Muscle of leg (tissue), 16 donors: Measurements from ENCODE around the gene CXCL3. TPM values are rescaled to one million over a fixed set of nuclear protein-coding genes. Genes with fewer than 3 reads are reported as not detected.
"Not testable (repeated sequence)": the region's sequence is repeated elsewhere in the genome, so short reads cannot be mapped to it uniquely, and the experiment has no call there.

ENCODE experiments used
- DNase-seq: peaks from one replicate; pipeline ENCODE4 v3.0.0; 2013
- H3K27ac ChIP-seq: one replicate; pipeline ENCODE4 v1.5.1; 2013; ENCODE audit warnings: mild to moderate bottlenecking, low read length, control low read depth
- H3K27me3 ChIP-seq: one replicate; pipeline ENCODE4 v1.6.1; 2013; ENCODE audit warnings: low read length; ENCODE audit not compliant: control insufficient read depth, insufficient read depth
- H3K36me3 ChIP-seq: one replicate; pipeline ENCODE4 v1.6.1; 2013; ENCODE audit warnings: low read length; ENCODE audit not compliant: control insufficient read depth, insufficient read depth
- H3K4me1 ChIP-seq: one replicate; pipeline ENCODE4 v1.6.1; 2013; ENCODE audit warnings: low read length; ENCODE audit not compliant: control insufficient read depth, insufficient read depth
- H3K4me3 ChIP-seq: one replicate; pipeline ENCODE4 v1.5.1; 2013; ENCODE audit warnings: low read length, control low read depth
- H3K9me3 ChIP-seq: replicated peaks from 2 replicates; pipeline ENCODE4 v1.6.1; 2013; ENCODE audit warnings: low read depth, low read length; ENCODE audit not compliant: control insufficient read depth
- WGBS: methylation state at CpG from one replicate; pipeline ENCODE4 v1.1.5; 2013; ENCODE audit warnings: missing lambda C conversion rate; ENCODE audit not compliant: insufficient coverage; 5-methylcytosine and 5-hydroxymethylcytosine counted together
- long read RNA-seq, 11 donors: transcript quantifications; one replicate each; lab custom pipeline, GENCODE V29; 2026
- polyA plus RNA-seq, 8 donors: library from polyadenylated mRNA; unstranded; fragments of 120-200 nt; gene quantifications; one replicate each; pipeline versions ENCODE4 v1.2.1 to v1.2.3, GENCODE V29; 2013; ENCODE audit warnings: inconsistent platforms in 1 of 8, low replicate concordance in 1 of 8; ENCODE audit not compliant: insufficient read length in 8 of 8, insufficient read depth in 1 of 8
- total RNA-seq: library from RNA; stranded (reverse); fragments of 120-200 nt; gene quantifications from one replicate; pipeline ENCODE4 v1.2.4, GENCODE V29; 2013

CXCL3 gene
- total RNA-seq (0.18 TPM), polyA plus RNA-seq (under 1 TPM in 6 of 8 donors, not detected in 2; 0.17 to 0.84 (median 0.27) TPM)
- long read RNA-seq, donor 1 = 0 reads
- long read RNA-seq, donor 2 = 0 reads
- long read RNA-seq, donor 3 = 0 reads
- long read RNA-seq, donor 4 = 0 reads
- long read RNA-seq, donor 5 = 0 reads
- long read RNA-seq, donor 6 = 0 reads
- long read RNA-seq, donor 7, partial matches to known transcripts = 0 of 1 reads
- long read RNA-seq, donor 7, other reads (novel, unspliced or antisense) = 0 of 1 reads
- long read RNA-seq, donor 8 = 0 reads
- long read RNA-seq, donor 9, partial matches to known transcripts = 0 of 1 reads
- long read RNA-seq, donor 9, other reads (novel, unspliced or antisense) = 0 of 1 reads
- long read RNA-seq, donor 10 = 0 reads
- long read RNA-seq, donor 11 = 0 reads

DNA sequence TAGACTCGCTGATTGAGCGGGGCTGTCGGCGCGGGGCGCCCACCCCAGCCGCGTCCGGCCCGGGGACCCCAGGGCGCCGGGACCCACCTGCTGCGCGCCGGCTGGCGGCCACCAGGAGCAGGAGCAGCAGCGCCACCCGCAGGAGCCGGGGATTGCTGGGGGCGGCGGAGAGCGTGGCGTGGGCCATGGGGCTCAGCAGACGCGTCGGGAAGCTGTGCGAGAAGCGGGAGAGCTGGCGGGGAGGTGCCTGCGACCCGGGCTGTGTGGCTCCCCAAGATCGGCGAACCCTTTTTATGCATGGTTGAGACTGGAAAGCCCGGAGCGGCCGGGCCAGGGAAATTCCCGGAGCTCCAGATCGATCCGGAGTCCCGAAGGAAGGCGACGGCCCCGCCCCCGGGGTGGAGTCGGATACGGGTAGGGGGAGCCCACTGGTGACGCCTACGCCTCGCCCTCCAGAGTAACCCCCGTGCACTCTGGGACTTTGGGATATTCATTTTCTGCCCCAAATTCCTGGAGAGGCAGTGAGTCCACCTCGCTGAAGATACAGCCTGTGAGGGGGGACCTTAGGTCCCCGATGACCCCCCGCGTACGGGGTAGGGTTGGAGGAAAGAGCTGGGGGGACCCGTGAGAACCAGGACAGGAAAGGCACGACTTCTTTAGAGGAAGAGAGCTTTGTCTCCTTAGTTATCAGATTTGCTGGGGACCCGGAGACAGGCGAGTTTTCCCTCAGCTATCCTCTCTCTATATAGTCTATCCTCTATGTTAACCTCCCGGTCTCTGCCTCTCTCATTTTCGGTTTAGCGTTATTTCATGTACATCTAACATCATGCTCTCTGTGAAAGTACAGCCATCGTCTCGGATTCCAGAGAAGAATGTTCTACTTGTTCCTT is at the start of gene CXCL3:
CXCL3 (minus strand) TSS at position 265 of the 890 bp plus-strand sequence; CDS start at position 187, 78 bp downstream.
- H3K4me3 ChIP-seq = peak within 1 kb of the TSS; percentile 68
- no peaks in the 10 kb centered on the region for H3K36me3 ChIP-seq
- no peaks in the 10 kb centered on the region for H3K9me3 ChIP-seq
- H3K4me1 ChIP-seq = peaks cover 5% of the 10 kb centered on the region
- DNase-seq = peak; percentile 69
- peaks cover 3% of the 10 kb centered on the region for H3K27me3 ChIP-seq
- under 1% methylated on average over 37 of the region's 64 CpGs for WGBS
- H3K27ac ChIP-seq = peak within 1 kb of the TSS; percentile 63

DNA sequence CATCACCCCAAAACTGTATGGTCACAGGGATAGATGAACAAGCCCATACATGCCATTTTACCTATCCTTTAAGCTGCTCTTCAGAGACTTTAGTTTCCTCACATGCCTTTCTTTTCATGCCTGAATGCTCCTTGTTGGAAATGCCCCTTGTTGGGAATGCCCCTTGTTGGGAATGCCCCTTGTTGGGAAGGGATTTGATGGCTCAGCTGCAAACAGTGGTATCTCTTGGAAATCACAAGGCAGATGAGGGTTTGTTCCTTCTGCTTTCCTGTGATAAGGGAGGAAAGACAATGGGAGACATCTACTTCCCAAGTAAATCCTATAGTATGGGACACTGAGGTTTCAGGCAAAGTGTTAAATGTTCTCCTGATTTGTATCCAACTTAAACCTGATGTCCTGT is 49.0 kb upstream of the CXCL3 start:
- Histone ChIP-seq H3K27me3 (no peaks in the 10 kb centered on the region), H3K4me1 (no peaks in the 10 kb centered on the region), H3K4me3 (no peak overlapping the region), H3K9me3 (no peaks in the 10 kb centered on the region), H3K27ac (no peak overlapping the region), H3K36me3 (no peaks in the 10 kb centered on the region)
- DNase-seq = no peak

DNA sequence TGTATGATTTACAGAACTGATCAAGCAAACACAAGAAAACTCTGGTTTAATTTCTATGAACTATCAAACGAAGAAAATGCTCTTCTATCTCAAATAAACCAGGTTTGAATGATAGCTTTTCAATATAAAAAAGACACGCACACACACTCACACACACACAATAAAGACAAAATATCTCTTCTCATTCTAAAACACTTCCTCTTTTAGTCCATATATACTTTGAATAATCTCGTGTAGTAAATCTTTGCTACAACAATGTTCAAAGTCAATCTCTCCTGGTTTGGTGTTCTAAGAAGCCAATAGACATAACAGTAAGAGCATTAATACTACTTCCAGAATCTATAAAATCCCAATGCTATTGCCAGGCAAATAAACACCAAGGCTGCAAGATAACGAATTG is 47.2 kb upstream of the CXCL3 start:
- Histone ChIP-seq H3K4me1 (no peaks in the 10 kb centered on the region), H3K27ac (no peak overlapping the region), H3K27me3 (no peaks in the 10 kb centered on the region), H3K4me3 (no peak overlapping the region), H3K9me3 (no peaks in the 10 kb centered on the region), H3K36me3 (no peaks in the 10 kb centered on the region)
- DNase-seq = no peak
- no CpG with 5 or more reads among the region's 4 CpGs for WGBS

DNA sequence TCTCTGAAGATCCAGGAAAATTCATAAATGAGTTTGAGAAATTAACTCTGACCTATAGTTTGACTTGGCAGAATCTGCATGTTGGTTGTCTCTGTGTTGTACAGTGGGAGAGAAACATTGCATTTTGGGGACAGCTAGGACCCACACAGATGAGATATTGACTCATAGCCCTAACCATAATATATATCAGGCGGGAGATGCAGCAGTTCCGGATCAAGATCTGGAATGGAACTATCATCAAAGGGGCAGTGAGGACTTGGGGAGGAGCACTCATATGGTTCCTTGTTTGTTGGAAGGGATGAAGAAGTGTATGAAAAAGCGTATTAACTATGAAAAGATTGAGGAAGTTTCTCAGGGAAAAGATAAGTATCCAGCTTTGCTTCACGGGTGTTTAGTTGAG is 46.5 kb upstream of the CXCL3 start:
- Histone ChIP-seq H3K36me3 (no peaks in the 10 kb centered on the region), H3K4me1 (no peaks in the 10 kb centered on the region), H3K9me3 (no peaks in the 10 kb centered on the region), H3K27ac (no peak overlapping the region), H3K4me3 (no peak overlapping the region), H3K27me3 (no peaks in the 10 kb centered on the region)
- DNase-seq = no peak
- 92% methylated on average over 2 of the region's 4 CpGs for WGBS

DNA sequence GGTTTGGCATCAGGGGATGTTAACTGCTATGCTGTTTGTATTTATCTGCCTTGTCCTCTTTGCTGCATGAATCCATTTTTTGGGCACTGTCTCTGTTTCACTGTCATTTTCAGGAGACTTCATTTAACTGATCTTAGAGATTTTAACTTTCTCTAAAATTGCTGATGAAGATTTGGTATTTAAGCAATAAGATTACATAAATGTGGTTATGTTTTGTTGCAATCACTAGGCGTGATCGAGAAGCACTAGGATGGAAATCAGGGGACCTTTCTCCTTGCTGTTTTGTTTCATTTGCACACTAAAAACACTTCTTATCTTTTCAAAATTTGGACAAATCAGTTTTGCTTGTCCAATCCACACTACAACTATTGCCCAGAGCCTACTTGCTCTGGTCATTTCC is 45.1 kb upstream of the CXCL3 start:
- no peak for DNase-seq
- no peaks in the 10 kb centered on the region for H3K4me1 ChIP-seq
- H3K27ac ChIP-seq = no peak overlapping the region
- no peaks in the 10 kb centered on the region for H3K9me3 ChIP-seq
- no peaks in the 10 kb centered on the region for H3K36me3 ChIP-seq
- no peak overlapping the region for H3K4me3 ChIP-seq
- H3K27me3 ChIP-seq = no peaks in the 10 kb centered on the region
- no CpG with 5 or more reads among the region's 2 CpGs for WGBS

DNA sequence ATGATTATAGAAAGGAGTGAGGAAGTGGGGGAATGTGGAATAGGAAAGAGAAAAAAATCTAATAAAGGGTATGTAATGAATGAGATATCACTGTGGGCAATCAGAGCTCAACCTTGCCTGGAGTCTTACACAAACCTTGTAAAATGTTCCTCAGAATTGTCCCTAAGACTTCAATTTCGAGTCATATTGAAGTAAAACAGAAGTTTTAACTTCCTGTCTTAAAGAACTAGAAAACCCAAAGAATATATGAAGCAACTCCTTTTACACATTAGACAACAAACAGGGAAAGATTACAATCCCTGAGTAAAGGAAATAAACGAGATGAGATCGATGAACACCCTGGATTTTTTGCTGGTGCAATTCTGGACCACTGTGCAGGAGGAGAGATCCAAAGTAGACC is 42.5 kb upstream of the CXCL3 start:
- no peaks in the 10 kb centered on the region for H3K9me3 ChIP-seq
- no peaks in the 10 kb centered on the region for H3K36me3 ChIP-seq
- no peak overlapping the region for H3K4me3 ChIP-seq
- H3K27ac ChIP-seq = no peak overlapping the region
- WGBS = 83% methylated on average over 1 of the region's 3 CpGs
- H3K4me1 ChIP-seq = no peaks in the 10 kb centered on the region
- no peak for DNase-seq
- no peaks in the 10 kb centered on the region for H3K27me3 ChIP-seq

DNA sequence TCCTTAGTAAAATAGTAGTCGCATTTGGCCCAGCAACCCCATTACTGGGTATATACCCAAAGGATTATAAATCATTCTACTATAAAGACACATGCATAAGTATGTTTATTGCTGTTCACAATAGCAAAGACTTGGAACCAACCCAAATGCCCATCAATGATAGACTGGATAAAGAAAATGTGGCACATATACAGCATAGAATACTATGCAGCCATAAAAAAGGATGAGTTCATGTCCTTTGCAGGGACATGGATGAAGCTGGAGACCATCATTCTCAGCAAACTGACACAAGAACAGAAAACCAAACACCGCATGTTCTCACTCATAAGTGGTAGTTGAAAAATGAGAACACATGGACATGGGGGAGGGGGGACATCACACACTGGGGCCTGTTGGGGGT is 41.9 kb upstream of the CXCL3 start:
- not testable (repeated sequence) for H3K4me3 ChIP-seq, H3K27ac ChIP-seq, DNase-seq, H3K27me3 ChIP-seq, H3K4me1 ChIP-seq, H3K9me3 ChIP-seq, H3K36me3 ChIP-seq
- WGBS = no CpG with 5 or more reads among the region's 2 CpGs

DNA sequence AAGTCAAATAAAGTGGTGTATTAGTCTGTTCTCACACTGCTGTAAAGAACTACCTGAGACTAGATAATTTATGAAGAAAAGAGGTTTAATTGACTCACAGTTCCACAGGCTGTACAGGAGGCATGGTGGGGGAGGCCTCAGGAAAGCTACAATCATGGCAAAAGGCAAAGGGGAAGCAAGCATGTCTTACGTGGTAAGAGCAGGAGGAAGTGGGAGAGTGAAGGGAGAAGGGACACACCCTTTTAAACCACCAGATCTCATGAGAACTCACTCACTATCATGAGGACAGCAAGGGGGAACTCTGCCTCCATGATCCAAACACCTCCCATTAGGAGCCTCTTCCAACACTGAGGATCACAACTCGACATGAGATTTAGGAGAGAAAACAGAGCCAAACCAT is 40.5 kb upstream of the CXCL3 start:
- H3K27ac ChIP-seq, H3K36me3 ChIP-seq, H3K4me3 ChIP-seq, H3K9me3 ChIP-seq, H3K4me1 ChIP-seq, H3K27me3 ChIP-seq: not testable (repeated sequence)
- no CpG with 5 or more reads among the region's 2 CpGs for WGBS
- peak; percentile 3 for DNase-seq

DNA sequence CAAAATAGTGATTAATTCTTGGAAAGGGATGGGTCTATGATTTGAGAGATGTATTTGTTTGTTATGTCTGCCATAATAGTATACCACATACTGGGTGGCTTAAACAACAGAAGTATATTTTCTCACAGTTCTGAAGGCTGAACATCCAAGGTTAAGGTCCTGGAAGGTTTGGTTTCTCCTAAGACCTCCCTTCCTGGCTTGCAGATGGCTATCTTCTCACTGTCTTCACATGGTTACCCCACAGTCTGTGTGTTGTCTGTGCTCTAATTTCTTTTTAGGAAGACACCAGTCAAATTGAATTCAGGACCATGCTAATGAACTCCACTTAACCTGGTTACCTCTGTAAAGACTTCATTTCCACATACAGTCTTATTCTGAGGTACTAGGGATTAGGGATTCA is 34.9 kb upstream of the CXCL3 start:
- H3K27ac ChIP-seq = no peak overlapping the region
- no peak overlapping the region for H3K4me3 ChIP-seq
- DNase-seq = no peak
- no peaks in the 10 kb centered on the region for H3K27me3 ChIP-seq
- H3K36me3 ChIP-seq = no peaks in the 10 kb centered on the region
- no peaks in the 10 kb centered on the region for H3K9me3 ChIP-seq
- H3K4me1 ChIP-seq = no peaks in the 10 kb centered on the region

DNA sequence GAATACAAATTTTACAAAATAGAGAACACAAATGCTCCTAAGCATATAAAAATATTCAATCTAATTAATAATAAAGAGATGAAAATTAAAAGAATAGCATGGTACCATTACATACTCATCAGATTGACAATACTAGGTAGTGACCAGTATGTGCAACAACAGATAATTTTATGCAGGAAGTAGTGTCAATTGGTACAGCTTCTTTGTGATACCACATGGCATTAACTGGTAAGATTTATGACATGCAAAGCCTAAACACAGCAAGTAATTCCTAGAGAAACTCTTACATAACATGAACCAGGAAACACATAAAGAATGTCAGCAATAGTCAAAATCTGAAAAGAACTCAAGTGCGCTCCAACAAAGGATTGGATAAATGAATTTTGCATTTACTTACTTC is 34.2 kb upstream of the CXCL3 start:
- Histone ChIP-seq H3K36me3 (no peaks in the 10 kb centered on the region), H3K4me1 (no peaks in the 10 kb centered on the region), H3K27me3 (no peaks in the 10 kb centered on the region), H3K27ac (no peak overlapping the region), H3K9me3 (no peaks in the 10 kb centered on the region), H3K4me3 (no peak overlapping the region)
- DNase-seq = no peak
- no CpG with 5 or more reads among the region's 1 CpG for WGBS
